ENCODE data around the gene MOV10. TPM values are rescaled to one million over a fixed set of nuclear protein-coding genes. Genes with fewer than 3 reads are reported as not detected.

The MOV10 gene
- total and polyA plus RNA-seq, 9 of the 15 experiments (the other 6 are each of a cell fraction or from before 2014, with no cell fraction given), result 16.7 to 105 (median 49.5) TPM

DNA sequence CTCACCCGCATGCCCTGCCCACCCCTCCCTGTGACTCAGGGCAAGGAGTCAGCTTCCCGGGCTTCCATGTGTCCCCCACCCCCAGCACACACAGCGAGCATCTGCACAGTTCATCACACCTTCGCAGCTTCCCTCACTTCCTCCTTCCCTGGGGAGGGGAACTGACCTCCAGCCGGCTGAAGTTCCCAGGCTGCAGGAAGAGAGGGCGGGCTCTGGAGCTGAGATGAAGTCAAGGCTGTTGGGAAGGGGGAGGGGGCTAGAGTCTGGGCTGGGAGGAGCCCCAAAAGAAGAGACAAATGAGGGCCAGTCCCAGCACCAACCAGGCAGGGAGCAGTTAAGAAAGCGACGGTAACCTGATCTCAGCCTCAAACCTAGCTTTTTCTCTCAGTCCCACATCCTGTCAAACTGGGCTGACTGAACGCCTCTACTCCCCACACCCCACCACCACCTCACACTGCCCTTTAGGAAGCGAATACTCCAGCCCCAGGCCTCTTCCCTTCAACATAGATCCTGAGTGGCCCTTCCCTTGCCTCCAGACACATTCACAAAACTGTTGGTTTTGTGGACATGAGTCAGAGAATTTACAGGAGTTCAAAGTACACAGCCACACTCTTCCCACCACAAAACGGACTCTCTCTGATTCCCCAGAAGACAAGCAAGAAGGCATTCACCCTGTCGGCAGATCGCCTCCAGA, 30.6 kb downstream of the MOV10 start (continued):
- no peak for TF ChIP-seq PCBP1 (IDR thresholded peaks at IDR 0.05; ENCODE audit: low read depth, low read length, poor library complexity, severe bottlenecking)
- TF ChIP-seq SMARCB1 (IDR thresholded peaks at IDR 0.05; ENCODE audit: insufficient read length, low read depth), result no peak
- no peak for TF ChIP-seq ZNF121 (CRISPR knock-in tag; conservative IDR thresholded peaks at IDR 0.05)
- TF ChIP-seq, protein P1, sequence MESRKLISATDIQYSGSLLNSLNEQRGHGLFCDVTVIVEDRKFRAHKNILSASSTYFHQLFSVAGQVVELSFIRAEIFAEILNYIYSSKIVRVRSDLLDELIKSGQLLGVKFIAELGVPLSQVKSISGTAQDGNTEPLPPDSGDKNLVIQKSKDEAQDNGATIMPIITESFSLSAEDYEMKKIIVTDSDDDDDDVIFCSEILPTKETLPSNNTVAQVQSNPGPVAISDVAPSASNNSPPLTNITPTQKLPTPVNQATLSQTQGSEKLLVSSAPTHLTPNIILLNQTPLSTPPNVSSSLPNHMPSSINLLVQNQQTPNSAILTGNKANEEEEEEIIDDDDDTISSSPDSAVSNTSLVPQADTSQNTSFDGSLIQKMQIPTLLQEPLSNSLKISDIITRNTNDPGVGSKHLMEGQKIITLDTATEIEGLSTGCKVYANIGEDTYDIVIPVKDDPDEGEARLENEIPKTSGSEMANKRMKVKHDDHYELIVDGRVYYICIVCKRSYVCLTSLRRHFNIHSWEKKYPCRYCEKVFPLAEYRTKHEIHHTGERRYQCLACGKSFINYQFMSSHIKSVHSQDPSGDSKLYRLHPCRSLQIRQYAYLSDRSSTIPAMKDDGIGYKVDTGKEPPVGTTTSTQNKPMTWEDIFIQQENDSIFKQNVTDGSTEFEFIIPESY (CRISPR knock-in tag; IDR thresholded peaks at IDR 0.05), result no peak
- no peak for TF ChIP-seq CBFB (CRISPR knock-in tag; IDR thresholded peaks at IDR 0.05)
- peak; percentile 52 for TF ChIP-seq HMGN3 (IDR thresholded peaks at IDR 0.05; ENCODE audit: borderline replicate concordance, extremely low read depth, insufficient read length, low read depth, low read length)
- TF ChIP-seq FOXA3 (CRISPR knock-in tag; conservative IDR thresholded peaks at IDR 0.05 in 1 of 2, IDR thresholded peaks at IDR 0.05 in 1 of 2), result no peak
- TF ChIP-seq RBM15 (IDR thresholded peaks at IDR 0.05; ENCODE audit: insufficient read depth, low read length), result no peak
- peak; percentile 30 for TF ChIP-seq NFYB (IDR thresholded peaks at IDR 0.05; ENCODE audit: extremely low read depth, insufficient read length)
- TF ChIP-seq SNRNP70 (optimal IDR thresholded peaks at IDR 0.05; ENCODE audit: low read depth, low read length), result no peak
- TF ChIP-seq, protein P2, sequence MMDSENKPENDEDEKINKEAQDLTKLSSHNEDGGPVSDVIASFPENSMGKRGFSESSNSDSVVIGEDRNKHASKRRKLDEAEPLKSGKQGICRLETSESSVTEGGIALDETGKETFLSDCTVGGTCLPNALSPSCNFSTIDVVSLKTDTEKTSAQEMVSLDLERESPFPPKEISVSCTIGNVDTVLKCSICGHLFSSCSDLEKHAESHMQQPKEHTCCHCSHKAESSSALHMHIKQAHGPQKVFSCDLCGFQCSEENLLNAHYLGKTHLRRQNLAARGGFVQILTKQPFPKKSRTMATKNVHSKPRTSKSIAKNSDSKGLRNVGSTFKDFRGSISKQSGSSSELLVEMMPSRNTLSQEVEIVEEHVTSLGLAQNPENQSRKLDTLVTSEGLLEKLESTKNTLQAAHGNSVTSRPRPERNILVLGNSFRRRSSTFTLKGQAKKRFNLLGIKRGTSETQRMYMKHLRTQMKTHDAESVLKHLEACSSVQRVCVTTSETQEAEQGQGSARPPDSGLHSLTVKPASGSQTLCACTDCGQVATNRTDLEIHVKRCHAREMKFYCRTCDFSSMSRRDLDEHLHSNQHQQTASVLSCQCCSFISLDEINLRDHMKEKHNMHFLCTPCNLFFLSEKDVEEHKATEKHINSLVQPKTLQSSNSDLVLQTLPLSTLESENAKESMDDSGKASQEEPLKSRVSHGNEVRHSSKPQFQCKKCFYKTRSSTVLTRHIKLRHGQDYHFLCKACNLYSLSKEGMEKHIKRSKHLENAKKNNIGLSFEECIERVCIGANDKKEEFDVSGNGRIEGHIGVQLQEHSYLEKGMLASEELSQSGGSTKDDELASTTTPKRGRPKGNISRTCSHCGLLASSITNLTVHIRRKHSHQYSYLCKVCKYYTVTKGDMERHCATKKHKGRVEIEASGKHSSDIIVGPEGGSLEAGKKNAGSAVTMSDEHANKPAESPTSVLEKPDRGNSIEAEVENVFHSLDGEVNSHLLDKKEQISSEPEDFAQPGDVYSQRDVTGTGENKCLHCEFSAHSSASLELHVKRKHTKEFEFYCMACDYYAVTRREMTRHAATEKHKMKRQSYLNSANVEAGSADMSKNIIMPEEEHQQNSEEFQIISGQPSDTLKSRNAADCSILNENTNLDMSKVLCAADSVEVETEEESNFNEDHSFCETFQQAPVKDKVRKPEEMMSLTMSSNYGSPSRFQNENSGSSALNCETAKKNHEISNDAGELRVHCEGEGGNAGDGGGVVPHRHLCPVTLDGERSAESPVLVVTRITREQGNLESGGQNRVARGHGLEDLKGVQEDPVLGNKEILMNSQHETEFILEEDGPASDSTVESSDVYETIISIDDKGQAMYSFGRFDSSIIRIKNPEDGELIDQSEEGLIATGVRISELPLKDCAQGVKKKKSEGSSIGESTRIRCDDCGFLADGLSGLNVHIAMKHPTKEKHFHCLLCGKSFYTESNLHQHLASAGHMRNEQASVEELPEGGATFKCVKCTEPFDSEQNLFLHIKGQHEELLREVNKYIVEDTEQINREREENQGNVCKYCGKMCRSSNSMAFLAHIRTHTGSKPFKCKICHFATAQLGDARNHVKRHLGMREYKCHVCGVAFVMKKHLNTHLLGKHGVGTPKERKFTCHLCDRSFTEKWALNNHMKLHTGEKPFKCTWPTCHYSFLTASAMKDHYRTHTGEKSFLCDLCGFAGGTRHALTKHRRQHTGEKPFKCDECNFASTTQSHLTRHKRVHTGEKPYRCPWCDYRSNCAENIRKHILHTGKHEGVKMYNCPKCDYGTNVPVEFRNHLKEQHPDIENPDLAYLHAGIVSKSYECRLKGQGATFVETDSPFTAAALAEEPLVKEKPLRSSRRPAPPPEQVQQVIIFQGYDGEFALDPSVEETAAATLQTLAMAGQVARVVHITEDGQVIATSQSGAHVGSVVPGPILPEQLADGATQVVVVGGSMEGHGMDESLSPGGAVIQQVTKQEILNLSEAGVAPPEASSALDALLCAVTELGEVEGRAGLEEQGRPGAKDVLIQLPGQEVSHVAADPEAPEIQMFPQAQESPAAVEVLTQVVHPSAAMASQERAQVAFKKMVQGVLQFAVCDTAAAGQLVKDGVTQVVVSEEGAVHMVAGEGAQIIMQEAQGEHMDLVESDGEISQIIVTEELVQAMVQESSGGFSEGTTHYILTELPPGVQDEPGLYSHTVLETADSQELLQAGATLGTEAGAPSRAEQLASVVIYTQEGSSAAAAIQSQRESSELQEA (IDR thresholded peaks at IDR 0.05; ENCODE audit: low read depth), result no peak
- no peak for TF ChIP-seq ZNF75A (CRISPR knock-in tag; IDR thresholded peaks at IDR 0.05)
- no peak for TF ChIP-seq ZNF224 (CRISPR knock-in tag; IDR thresholded peaks at IDR 0.05)
- TF ChIP-seq, protein P3, sequence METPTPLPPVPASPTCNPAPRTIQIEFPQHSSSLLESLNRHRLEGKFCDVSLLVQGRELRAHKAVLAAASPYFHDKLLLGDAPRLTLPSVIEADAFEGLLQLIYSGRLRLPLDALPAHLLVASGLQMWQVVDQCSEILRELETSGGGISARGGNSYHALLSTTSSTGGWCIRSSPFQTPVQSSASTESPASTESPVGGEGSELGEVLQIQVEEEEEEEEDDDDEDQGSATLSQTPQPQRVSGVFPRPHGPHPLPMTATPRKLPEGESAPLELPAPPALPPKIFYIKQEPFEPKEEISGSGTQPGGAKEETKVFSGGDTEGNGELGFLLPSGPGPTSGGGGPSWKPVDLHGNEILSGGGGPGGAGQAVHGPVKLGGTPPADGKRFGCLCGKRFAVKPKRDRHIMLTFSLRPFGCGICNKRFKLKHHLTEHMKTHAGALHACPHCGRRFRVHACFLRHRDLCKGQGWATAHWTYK (CRISPR knock-in tag; IDR thresholded peaks at IDR 0.05), result 0 out of 2 replicates have a peak, but pooled peaks have one; percentile 12
- peak; percentile 77; the same call in 1 of the 2 replicates for TF ChIP-seq HDAC2 (IDR thresholded peaks at IDR 0.05)
- TF ChIP-seq ZFPM2 (CRISPR knock-in tag; IDR thresholded peaks at IDR 0.05), result no peak
